GM23338 (cell line): ENCODE data around the gene RUSF1. TPM values are rescaled to one million over a fixed set of nuclear protein-coding genes. Genes with fewer than 3 reads are reported as not detected.

ENCODE experiments used
- ATAC-seq: fragments of 200-7000 bp; cut with Tn5 transposase; 3 replicates; pipeline ENCODE4 v1.9.1; 2020
- DNase-seq: peaks from one replicate; pipeline ENCODE4 v3.0.0-alpha.2; 2015; ENCODE audit warnings: low spot score
- H2AFZ ChIP-seq: fragments of 200-600 bp; sonication (generic); 2 replicates; pipeline ENCODE4 v1.8.0; 2016; ENCODE audit warnings: antibody characterized with exemption, mild to moderate bottlenecking, moderate library complexity
- H3F3A ChIP-seq: fragments of 200-600 bp; sonication (generic); replicated peaks from 2 replicates; pipeline ENCODE4 v1.8.0; 2017; ENCODE audit warnings: antibody characterized with exemption, mixed run types, low read depth
- H3K27ac ChIP-seq: fragments of 200-600 bp; sonication (generic); 2 replicates; pipeline ENCODE4 v1.6.1; 2016; ENCODE audit warnings: low read depth
- H3K27me3 ChIP-seq: fragments of 200-600 bp; sonication (generic); 2 replicates; pipeline ENCODE4 v1.8.0; 2016; ENCODE audit warnings: mild to moderate bottlenecking, mixed run types, moderate library complexity; ENCODE audit not compliant: insufficient read depth
- H3K36me3 ChIP-seq: fragments of 200-600 bp; sonication (generic); 2 replicates; pipeline ENCODE4 v1.8.0; 2016; ENCODE audit warnings: mild to moderate bottlenecking; ENCODE audit not compliant: insufficient read depth
- H3K4me1 ChIP-seq: fragments of 200-600 bp; sonication (generic); 2 replicates; pipeline ENCODE4 v1.8.0; 2016; ENCODE audit warnings: mild to moderate bottlenecking, moderate library complexity; ENCODE audit not compliant: insufficient read depth
- H3K4me2 ChIP-seq: fragments of 200-600 bp; sonication (generic); 2 replicates; pipeline ENCODE4 v1.7.1; 2017; ENCODE audit warnings: mixed run types
- H3K4me3 ChIP-seq: fragments of 200-600 bp; sonication (generic); 2 replicates; pipeline ENCODE4 v1.6.1; 2016; ENCODE audit warnings: mixed run types
- H3K79me2 ChIP-seq: fragments of 200-600 bp; sonication (generic); replicated peaks from 2 replicates; pipeline ENCODE4 v1.8.0; 2017; ENCODE audit warnings: mild to moderate bottlenecking; ENCODE audit not compliant: insufficient read depth
- H3K9me2 ChIP-seq: fragments of 200-600 bp; sonication (generic); 2 replicates; pipeline ENCODE4 v1.8.0; 2017; ENCODE audit not compliant: insufficient read depth
- H4K20me1 ChIP-seq: fragments of 200-600 bp; sonication (generic); replicated peaks from 2 replicates; pipeline ENCODE4 v1.8.0; 2017; ENCODE audit warnings: mild to moderate bottlenecking; ENCODE audit not compliant: insufficient read depth
- H3K27ac Mint-ChIP-seq: 2 replicates; pipeline ENCODE4 v1.8.0; 2020; ENCODE audit warnings: inconsistent platforms, mild to moderate bottlenecking, moderate library complexity, mixed read lengths
- H3K27me3 Mint-ChIP-seq: 3 replicates; pipeline ENCODE4 v1.8.0; 2022; ENCODE audit warnings: low read depth, mild to moderate bottlenecking, moderate library complexity, mixed read lengths, inconsistent platforms; ENCODE audit not compliant: insufficient read depth, poor library complexity
- H3K36me3 Mint-ChIP-seq: 3 replicates; pipeline ENCODE4 v1.8.0; 2021; ENCODE audit warnings: low read depth, mild to moderate bottlenecking, inconsistent platforms, moderate library complexity, mixed read lengths
- H3K4me1 Mint-ChIP-seq: 3 replicates; pipeline ENCODE4 v1.8.0; 2020; ENCODE audit warnings: mild to moderate bottlenecking, inconsistent platforms, mixed read lengths
- H3K4me3 Mint-ChIP-seq: 3 replicates; pipeline ENCODE4 v1.8.0; 2021; ENCODE audit warnings: moderate library complexity, mild to moderate bottlenecking, inconsistent platforms, mixed read lengths
- H3K9me3 Mint-ChIP-seq: 3 replicates; pipeline ENCODE4 v1.8.0; 2020; ENCODE audit warnings: moderate library complexity, mild to moderate bottlenecking, inconsistent platforms, mixed read lengths
- CREB1 ChIP-seq: fragments of 250-450 bp; sonication (Bioruptor Pico); IDR thresholded peaks from 2 replicates; pipeline ENCODE4 v1.5.0; 2020; ENCODE audit warnings: low read depth, mild to moderate bottlenecking, moderate library complexity
- CTCF ChIP-seq, 2 experiments: fragments of 200-600 bp in 1 of 2; sonication (generic) in 1 of 2; conservative IDR thresholded peaks; 2 replicates each; pipeline versions ENCODE4 v1.5.1 to v1.6.1; 2016 to 2017; ENCODE audit warnings: antibody characterized with exemption in 2 of 2, low read depth in 2 of 2, mild to moderate bottlenecking in 2 of 2, moderate library complexity in 1 of 2
- EZH2phosphoT487 ChIP-seq: fragments of 200-600 bp; sonication (generic); IDR thresholded peaks from one replicate; pipeline ENCODE4 v1.8.1; 2018; ENCODE audit warnings: antibody characterized with exemption; ENCODE audit not compliant: unreplicated experiment
- JUNB ChIP-seq: IDR thresholded peaks from one replicate; pipeline ENCODE4 v1.6.1; 2016; ENCODE audit warnings: antibody characterized with exemption; ENCODE audit not compliant: unreplicated experiment
- POLR2AphosphoS5 ChIP-seq: IDR thresholded peaks from 2 replicates; pipeline ENCODE4 v1.6.1; 2016; ENCODE audit warnings: antibody characterized with exemption, low read depth
- REST ChIP-seq: IDR thresholded peaks from one replicate; pipeline ENCODE4 v1.6.1; 2018; ENCODE audit warnings: antibody characterized with exemption; ENCODE audit not compliant: unreplicated experiment
- STAT1 ChIP-seq: IDR thresholded peaks from one replicate; pipeline ENCODE4 v1.6.1; 2016; ENCODE audit warnings: antibody characterized with exemption; ENCODE audit not compliant: unreplicated experiment
- ZNF114 ChIP-seq: fragments of 250-450 bp; sonication (Bioruptor Pico); IDR thresholded peaks from 2 replicates; pipeline ENCODE4 v1.5.0; 2020; ENCODE audit warnings: mild to moderate bottlenecking, moderate library complexity
- ZNF331 ChIP-seq: fragments of 250-450 bp; sonication (Bioruptor Pico); IDR thresholded peaks from 2 replicates; pipeline ENCODE4 v1.5.0; 2020; ENCODE audit warnings: low read depth, mild to moderate bottlenecking, moderate library complexity
- polyA plus RNA-seq: library from polyadenylated mRNA; unstranded; fragments of >200 nt; fragmentation: Nextera tagmentation; extraction: Ambion mirVana; gene quantifications from 2 replicates; pipeline ENCODE4 v1.2.1, GENCODE V29; 2016
- total RNA-seq: library from RNA; depleted of rRNA; stranded (reverse); fragments of >200 nt; shearing (Covaris generic); gene quantifications from 2 replicates; pipeline ENCODE4 v1.2.3, GENCODE V29; 2014
- TF ChIP-seq, protein P1 (sequence below): IDR thresholded peaks from 2 replicates; pipeline ENCODE4 v1.6.1; 2016; ENCODE audit warnings: antibody characterized with exemption
- TF ChIP-seq, protein P2 (sequence below): fragments of 250-450 bp; sonication (Bioruptor Pico); IDR thresholded peaks from 2 replicates; pipeline ENCODE4 v1.5.0; 2020; ENCODE audit warnings: mild to moderate bottlenecking, moderate library complexity

Gene RUSF1
- total and polyA plus RNA-seq, 2 experiments from 2014 or later = 8.9 to 36.1 TPM

DNA sequence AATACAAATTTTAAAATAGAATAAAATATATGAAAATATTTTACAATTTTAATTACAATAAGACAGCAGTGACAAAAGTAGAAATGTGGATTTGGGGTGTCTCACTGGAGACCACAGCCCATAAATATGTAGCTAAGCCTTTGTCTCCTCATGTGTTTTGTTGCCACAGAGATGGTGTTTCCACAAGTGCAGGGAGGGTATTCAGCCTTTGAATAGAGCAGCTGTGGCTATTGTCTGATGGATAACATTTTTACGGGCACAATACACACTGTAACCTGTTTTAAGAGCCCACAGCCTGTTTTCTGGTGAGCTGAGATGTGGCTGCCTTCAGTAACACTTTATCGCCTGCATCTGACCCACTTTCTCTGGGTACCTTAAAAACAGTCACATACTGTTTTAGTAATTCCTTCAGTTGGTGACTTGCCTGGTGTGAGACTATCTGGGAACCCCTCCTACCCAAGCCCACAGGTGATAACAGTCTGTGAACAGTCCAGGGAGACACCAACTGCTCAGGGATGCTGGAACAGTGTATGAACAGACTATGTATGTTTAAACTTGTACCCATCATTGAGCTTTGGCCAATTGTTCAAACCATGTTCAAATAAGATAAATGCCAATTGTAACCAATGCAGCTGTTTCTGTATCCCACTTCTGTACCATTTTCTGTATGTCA, 11.7 kb upstream of the RUSF1 start (continued):
- TF ChIP-seq REST (no peak), JUNB (no peak), ZNF114 (CRISPR knock-in tag) (no peak), EZH2phosphoT487 (no peak), STAT1 (no peak), CTCF (conservative IDR thresholded peaks at IDR 0.05; ENCODE audit: low read depth in 2 of 2) (no peak), POLR2AphosphoS5 (no peak)
- TF ChIP-seq, protein P1, sequence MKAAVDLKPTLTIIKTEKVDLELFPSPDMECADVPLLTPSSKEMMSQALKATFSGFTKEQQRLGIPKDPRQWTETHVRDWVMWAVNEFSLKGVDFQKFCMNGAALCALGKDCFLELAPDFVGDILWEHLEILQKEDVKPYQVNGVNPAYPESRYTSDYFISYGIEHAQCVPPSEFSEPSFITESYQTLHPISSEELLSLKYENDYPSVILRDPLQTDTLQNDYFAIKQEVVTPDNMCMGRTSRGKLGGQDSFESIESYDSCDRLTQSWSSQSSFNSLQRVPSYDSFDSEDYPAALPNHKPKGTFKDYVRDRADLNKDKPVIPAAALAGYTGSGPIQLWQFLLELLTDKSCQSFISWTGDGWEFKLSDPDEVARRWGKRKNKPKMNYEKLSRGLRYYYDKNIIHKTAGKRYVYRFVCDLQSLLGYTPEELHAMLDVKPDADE = no peak

DNA sequence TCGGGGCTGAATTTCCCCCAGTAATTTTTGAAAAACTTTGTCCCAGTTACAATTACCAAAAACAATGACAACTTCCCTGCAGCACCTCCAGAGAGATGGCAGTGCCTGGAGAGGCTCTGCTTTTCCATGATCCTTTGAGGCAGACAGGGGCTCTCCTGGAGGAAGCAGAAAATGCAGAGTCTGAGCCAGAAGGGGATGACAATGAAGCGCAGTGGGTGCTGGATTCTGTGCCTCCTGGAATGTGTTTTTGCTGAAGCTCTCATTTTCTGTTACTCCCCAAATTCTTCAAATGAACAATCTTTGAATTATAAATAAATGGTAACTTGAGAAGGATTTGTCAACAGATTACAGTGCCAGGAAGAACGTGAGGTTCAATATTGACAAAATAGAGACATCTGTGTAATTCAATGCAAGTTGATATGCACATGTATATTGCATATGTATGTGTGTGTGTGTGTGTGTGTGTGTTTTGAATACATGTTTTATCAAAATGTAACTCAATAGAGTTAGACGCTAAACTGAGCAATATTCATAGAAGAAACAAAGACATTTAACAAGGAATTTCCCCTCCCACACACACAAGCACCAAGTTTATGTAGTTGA, 9.7 kb upstream of the RUSF1 start:
- Mint-ChIP-seq H3K27ac (peak overlapping the region; percentile 75; the same call in 1 of the 2 replicates), H3K36me3 (peaks cover 8% of the 10 kb centered on the region; the same call in 2 of the 3 replicates), H3K27me3 (no peaks in the 10 kb centered on the region), H3K4me3 (no peak overlapping the region; the same call in 2 of the 3 replicates), H3K4me1 (peaks cover 28% of the 10 kb centered on the region), H3K9me3 (peaks cover 22% of the 10 kb centered on the region)
- Histone ChIP-seq H3K27me3 (no peaks in the 10 kb centered on the region), H4K20me1 (no peaks in the 10 kb centered on the region), H3K27ac (no peak overlapping the region), H3K9me2 (no peaks in the 10 kb centered on the region), H3K36me3 (no peaks in the 10 kb centered on the region; the same call in 1 of the 2 replicates), H3K79me2 (no peaks in the 10 kb centered on the region), H3K4me2 (no peak overlapping the region), H2AFZ (no peak overlapping the region), H3K4me3 (no peak overlapping the region), H3F3A (no peaks in the 10 kb centered on the region), H3K4me1 (no peaks in the 10 kb centered on the region)
- DNase-seq (no peak), ATAC-seq (peak; percentile 40)
- TF ChIP-seq ZNF331 (CRISPR knock-in tag) (no peak), JUNB (no peak), CREB1 (CRISPR knock-in tag) (no peak), EZH2phosphoT487 (no peak), POLR2AphosphoS5 (no peak)
- TF ChIP-seq, protein P2, sequence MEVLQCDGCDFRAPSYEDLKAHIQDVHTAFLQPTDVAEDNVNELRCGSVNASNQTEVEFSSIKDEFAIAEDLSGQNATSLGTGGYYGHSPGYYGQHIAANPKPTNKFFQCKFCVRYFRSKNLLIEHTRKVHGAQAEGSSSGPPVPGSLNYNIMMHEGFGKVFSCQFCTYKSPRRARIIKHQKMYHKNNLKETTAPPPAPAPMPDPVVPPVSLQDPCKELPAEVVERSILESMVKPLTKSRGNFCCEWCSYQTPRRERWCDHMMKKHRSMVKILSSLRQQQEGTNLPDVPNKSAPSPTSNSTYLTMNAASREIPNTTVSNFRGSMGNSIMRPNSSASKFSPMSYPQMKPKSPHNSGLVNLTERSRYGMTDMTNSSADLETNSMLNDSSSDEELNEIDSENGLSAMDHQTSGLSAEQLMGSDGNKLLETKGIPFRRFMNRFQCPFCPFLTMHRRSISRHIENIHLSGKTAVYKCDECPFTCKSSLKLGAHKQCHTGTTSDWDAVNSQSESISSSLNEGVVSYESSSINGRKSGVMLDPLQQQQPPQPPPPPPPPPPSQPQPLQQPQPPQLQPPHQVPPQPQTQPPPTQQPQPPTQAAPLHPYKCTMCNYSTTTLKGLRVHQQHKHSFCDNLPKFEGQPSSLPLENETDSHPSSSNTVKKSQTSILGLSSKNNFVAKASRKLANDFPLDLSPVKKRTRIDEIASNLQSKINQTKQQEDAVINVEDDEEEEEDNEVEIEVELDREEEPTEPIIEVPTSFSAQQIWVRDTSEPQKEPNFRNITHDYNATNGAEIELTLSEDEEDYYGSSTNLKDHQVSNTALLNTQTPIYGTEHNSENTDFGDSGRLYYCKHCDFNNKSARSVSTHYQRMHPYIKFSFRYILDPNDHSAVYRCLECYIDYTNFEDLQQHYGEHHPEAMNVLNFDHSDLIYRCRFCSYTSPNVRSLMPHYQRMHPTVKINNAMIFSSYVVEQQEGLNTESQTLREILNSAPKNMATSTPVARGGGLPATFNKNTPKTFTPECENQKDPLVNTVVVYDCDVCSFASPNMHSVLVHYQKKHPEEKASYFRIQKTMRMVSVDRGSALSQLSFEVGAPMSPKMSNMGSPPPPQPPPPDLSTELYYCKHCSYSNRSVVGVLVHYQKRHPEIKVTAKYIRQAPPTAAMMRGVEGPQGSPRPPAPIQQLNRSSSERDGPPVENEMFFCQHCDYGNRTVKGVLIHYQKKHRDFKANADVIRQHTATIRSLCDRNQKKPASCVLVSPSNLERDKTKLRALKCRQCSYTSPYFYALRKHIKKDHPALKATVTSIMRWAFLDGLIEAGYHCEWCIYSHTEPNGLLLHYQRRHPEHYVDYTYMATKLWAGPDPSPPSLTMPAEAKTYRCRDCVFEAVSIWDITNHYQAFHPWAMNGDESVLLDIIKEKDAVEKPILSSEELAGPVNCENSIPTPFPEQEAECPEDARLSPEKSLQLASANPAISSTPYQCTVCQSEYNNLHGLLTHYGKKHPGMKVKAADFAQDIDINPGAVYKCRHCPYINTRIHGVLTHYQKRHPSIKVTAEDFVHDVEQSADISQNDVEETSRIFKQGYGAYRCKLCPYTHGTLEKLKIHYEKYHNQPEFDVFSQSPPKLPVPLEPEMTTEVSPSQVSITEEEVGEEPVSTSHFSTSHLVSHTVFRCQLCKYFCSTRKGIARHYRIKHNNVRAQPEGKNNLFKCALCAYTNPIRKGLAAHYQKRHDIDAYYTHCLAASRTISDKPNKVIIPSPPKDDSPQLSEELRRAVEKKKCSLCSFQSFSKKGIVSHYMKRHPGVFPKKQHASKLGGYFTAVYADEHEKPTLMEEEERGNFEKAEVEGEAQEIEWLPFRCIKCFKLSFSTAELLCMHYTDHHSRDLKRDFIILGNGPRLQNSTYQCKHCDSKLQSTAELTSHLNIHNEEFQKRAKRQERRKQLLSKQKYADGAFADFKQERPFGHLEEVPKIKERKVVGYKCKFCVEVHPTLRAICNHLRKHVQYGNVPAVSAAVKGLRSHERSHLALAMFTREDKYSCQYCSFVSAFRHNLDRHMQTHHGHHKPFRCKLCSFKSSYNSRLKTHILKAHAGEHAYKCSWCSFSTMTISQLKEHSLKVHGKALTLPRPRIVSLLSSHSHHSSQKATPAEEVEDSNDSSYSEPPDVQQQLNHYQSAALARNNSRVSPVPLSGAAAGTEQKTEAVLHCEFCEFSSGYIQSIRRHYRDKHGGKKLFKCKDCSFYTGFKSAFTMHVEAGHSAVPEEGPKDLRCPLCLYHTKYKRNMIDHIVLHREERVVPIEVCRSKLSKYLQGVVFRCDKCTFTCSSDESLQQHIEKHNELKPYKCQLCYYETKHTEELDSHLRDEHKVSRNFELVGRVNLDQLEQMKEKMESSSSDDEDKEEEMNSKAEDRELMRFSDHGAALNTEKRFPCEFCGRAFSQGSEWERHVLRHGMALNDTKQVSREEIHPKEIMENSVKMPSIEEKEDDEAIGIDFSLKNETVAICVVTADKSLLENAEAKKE (CRISPR knock-in tag) = no peak
